Right atrium auricular region (tissue), 2 donors: ENCODE results near the gene KLF16. TPM values are rescaled to one million over a fixed set of nuclear protein-coding genes. Genes with fewer than 3 reads are reported as not detected.

Experiments
- DNase-seq: peaks from one replicate; pipeline ENCODE4 v3.0.0-alpha.2; 2019; ENCODE audit warnings: low spot score
- H3K27ac ChIP-seq, 2 donors: fragments of 200-600 bp; sonication (generic); 1 replicate in 1 of 2; 2 replicates in 1 of 2; pipeline ENCODE4 v1.5.1; 2016 to 2019
- H3K27me3 ChIP-seq, 2 donors: fragments of 200-600 bp; sonication (generic); one replicate each; pipeline versions ENCODE4 v1.5.1 to v1.6.0; 2017 to 2019
- H3K36me3 ChIP-seq: fragments of 200-600 bp; sonication (generic); one replicate; pipeline ENCODE4 v1.5.1; 2016
- H3K4me1 ChIP-seq, 2 donors: fragments of 200-600 bp; sonication (generic); one replicate each; pipeline versions ENCODE4 v1.5.1 to v1.6.0; 2017 to 2019
- H3K4me3 ChIP-seq, 2 donors: fragments of 200-600 bp; sonication (generic); 1 replicate in 1 of 2; 2 replicates in 1 of 2; pipeline ENCODE4 v1.5.1; 2017 to 2019; ENCODE audit warnings: mild to moderate bottlenecking in 1 of 2, moderate library complexity in 1 of 2
- H3K9me3 ChIP-seq, 2 donors: fragments of 200-600 bp; sonication (generic); one replicate each; pipeline ENCODE4 v1.5.1; 2019
- total RNA-seq, 2 donors: library from RNA; depleted of rRNA; stranded (reverse); fragments of >200 nt; gene quantifications; one replicate each; pipeline ENCODE4 v1.1.0, GENCODE V29; 2016
- TF ChIP-seq, protein P1 (sequence below), 2 donors: fragments of 200-600 bp; sonication (generic); IDR thresholded peaks; one replicate each; pipeline ENCODE4 v1.5.1; 2019; ENCODE audit warnings: antibody characterized with exemption in 2 of 2

The KLF16 gene
- total RNA-seq, 2 donors from 2014 or later = 4.4 to 5.6 TPM

DNA sequence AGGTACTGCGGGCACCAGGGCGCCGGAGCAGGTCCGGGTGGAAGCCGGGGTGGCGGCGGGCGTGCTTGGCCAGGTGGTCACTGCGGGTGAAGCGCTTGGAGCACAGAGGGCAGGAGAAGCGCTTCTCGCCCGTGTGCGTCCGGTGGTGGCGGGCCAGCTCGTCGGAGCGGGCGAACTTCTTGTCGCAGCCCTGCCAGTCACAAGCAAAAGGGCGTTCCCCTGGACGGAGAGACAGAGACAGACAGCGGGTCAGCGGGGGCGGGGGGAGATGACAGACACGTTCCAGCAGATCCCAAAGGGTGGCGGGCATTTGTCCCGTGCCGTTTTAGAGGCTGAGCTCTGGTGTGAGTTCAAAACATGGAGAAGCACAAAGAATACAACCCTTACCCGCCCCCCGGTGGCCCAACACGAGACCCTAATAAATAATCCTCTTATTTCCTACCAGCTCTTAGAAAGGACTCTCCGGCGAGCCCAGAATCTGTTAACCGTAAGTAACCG, 8.8 kb downstream of the KLF16 start:
- H3K4me3 ChIP-seq = peak overlapping the region in 1 of 2 donors; percentile 56

GRCh38 chr19:1854039-1854541, 9.3 kb downstream of the KLF16 start:
- Histone ChIP-seq H3K27ac (peak overlapping the region; percentile 19 to 83), H3K9me3 (no peaks in the 10 kb centered on the region), H3K4me3 (no peak overlapping the region), H3K36me3 (no peaks in the 10 kb centered on the region), H3K4me1 (peaks cover 0 to 75% of the 10 kb centered on the region in 2 donors), H3K27me3 (no peaks in the 10 kb centered on the region)
- TF ChIP-seq, protein P1, sequence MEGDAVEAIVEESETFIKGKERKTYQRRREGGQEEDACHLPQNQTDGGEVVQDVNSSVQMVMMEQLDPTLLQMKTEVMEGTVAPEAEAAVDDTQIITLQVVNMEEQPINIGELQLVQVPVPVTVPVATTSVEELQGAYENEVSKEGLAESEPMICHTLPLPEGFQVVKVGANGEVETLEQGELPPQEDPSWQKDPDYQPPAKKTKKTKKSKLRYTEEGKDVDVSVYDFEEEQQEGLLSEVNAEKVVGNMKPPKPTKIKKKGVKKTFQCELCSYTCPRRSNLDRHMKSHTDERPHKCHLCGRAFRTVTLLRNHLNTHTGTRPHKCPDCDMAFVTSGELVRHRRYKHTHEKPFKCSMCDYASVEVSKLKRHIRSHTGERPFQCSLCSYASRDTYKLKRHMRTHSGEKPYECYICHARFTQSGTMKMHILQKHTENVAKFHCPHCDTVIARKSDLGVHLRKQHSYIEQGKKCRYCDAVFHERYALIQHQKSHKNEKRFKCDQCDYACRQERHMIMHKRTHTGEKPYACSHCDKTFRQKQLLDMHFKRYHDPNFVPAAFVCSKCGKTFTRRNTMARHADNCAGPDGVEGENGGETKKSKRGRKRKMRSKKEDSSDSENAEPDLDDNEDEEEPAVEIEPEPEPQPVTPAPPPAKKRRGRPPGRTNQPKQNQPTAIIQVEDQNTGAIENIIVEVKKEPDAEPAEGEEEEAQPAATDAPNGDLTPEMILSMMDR (IDR thresholded peaks at IDR 0.05) = no peak
- no peak for DNase-seq

More for the DNA sequence above, 8.8 kb downstream of the KLF16 start:
- H3K36me3 ChIP-seq = no peaks in the 10 kb centered on the region
- peak overlapping the region; percentile 83 to 88 for H3K27ac ChIP-seq
- DNase-seq = no peak
- TF ChIP-seq, protein P1 (IDR thresholded peaks at IDR 0.05) = no peak
- H3K9me3 ChIP-seq = no peaks in the 10 kb centered on the region
- peaks cover 0 to 80% of the 10 kb centered on the region in 2 donors for H3K4me1 ChIP-seq
- H3K27me3 ChIP-seq = no peaks in the 10 kb centered on the region

GRCh38 chr19:1853295-1854038, 9.9 kb downstream of the KLF16 start:
- TF ChIP-seq, protein P1 (IDR thresholded peaks at IDR 0.05) = peak; percentile 87 to 94

DNA sequence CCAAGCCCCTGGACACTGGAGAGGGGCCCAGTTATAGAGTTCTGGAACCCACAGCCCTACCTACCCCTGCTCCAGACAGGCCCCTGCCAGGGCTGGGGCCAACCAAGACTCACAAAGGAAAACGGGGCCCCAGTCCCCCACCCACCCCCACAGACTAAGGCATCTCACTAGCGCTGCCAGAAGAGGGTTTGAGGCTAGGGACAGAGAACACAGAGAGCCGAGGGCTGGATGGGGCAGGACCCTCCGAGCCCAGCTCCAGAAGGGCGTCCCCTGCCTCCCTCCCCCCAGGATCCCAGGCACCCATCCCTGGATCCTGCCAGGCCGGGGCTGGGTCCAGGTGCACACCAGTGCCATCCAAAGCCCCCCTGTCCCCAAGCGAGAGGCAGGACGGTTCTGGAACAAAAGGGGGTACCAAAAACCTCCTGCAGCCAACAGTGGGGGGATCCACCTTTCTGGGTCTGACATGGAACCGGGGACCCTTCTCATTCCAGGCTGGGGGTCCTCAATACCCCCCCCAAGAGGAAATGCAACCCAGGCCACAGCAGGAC, 10.7 kb downstream of the KLF16 start:
- no peaks in the 10 kb centered on the region for H3K36me3 ChIP-seq
- no peaks in the 10 kb centered on the region for H3K9me3 ChIP-seq
- TF ChIP-seq, protein P1 (IDR thresholded peaks at IDR 0.05) = no peak
- H3K4me3 ChIP-seq = no peak overlapping the region
- DNase-seq = no peak
- H3K27me3 ChIP-seq = no peaks in the 10 kb centered on the region
- peaks cover 0 to 61% of the 10 kb centered on the region in 2 donors for H3K4me1 ChIP-seq
- no peak overlapping the region for H3K27ac ChIP-seq

More at GRCh38 chr19:1853295-1854038, 9.9 kb downstream of the KLF16 start:
- Histone ChIP-seq H3K4me3 (no peak overlapping the region), H3K9me3 (no peaks in the 10 kb centered on the region), H3K27me3 (no peaks in the 10 kb centered on the region), H3K27ac (peak overlapping the region in 1 of 2 donors; percentile 83), H3K4me1 (peaks cover 0 to 68% of the 10 kb centered on the region in 2 donors), H3K36me3 (no peaks in the 10 kb centered on the region)
- DNase-seq = peak; percentile 84

DNA sequence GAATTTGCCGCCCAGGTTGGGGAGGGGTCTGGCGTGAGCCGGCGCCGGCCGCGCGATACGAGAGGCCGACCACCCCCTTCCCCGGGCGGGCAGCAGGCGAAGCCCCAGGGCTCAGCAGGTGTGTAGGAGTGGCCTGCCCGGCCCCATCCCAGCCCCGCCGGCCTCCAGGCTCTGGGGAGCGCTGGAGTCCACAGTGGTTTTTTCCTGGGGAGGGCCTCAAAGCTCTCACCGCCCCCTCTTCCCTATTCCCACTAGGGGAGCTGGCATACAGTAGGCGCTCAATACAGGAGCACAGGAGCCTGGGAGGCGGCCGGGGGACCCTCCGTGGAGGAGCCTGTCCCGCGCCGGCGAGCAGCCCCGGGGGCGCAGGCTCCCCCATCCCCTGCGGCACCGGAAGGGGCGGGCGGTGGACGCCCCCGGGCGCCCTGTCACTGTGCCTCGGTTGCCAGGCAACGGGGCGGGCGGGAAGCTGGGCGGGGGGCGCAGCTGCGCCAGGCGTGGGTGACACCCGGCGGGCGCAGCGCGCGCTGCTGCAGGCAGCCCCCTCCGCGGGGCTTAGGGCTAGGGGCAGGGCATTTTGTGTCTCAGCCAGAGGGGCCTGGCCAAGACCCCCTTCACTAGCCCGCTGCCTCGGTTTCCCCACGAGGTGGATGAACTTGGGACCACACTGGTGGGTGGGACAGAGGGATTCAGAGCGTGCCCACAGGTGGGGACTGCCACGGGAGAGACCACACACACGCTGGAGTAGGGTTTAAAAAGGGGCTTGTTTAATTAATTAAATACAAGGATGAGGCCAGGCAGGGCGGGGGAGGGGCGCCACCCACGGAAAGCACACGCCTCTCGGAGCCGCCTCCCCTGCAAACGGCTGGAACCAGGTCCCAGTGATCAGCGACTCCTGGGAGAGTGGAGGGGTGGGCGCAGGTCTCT, 11.5 kb downstream of the KLF16 start:
- H3K27ac ChIP-seq = no peak overlapping the region
- H3K36me3 ChIP-seq = no peaks in the 10 kb centered on the region
- no peak for DNase-seq
- TF ChIP-seq, protein P1 (IDR thresholded peaks at IDR 0.05) = no peak
- H3K9me3 ChIP-seq = no peaks in the 10 kb centered on the region
- H3K4me3 ChIP-seq = no peak overlapping the region
- H3K27me3 ChIP-seq = no peaks in the 10 kb centered on the region
- H3K4me1 ChIP-seq = peaks cover 0 to 61% of the 10 kb centered on the region in 2 donors
